T-helper 2 cell treated with Interferon-gamma antibody and Interleukin-4, amounts not matched to agents 5 μg/mL and 100 μg/mL, for 36 hours (primary cell): Measurements from ENCODE around the gene GRIN2D.
"Not testable (repeated sequence)": the region's sequence is repeated elsewhere in the genome, so short reads cannot be mapped to it uniquely, and the experiment has no call there.

Source experiments
- DNase-seq: peaks from one replicate; pipeline ENCODE4 v3.0.0; 2021; ENCODE audit warnings: low spot score
- H3K27ac Mint-ChIP-seq: one replicate; pipeline ENCODE4 v1.8.0; 2021; ENCODE audit warnings: mild to moderate bottlenecking, mixed read lengths
- H3K27me3 Mint-ChIP-seq: one replicate; pipeline ENCODE4 v1.8.0; 2021; ENCODE audit warnings: low read depth, mixed read lengths
- H3K36me3 Mint-ChIP-seq: one replicate; pipeline ENCODE4 v1.8.0; 2021; ENCODE audit warnings: low read depth, mixed read lengths
- H3K4me1 Mint-ChIP-seq: one replicate; pipeline ENCODE4 v1.8.0; 2021; ENCODE audit warnings: low read depth, mixed read lengths
- H3K4me3 Mint-ChIP-seq: one replicate; pipeline ENCODE4 v1.8.0; 2022; ENCODE audit warnings: mild to moderate bottlenecking, moderate library complexity, mixed read lengths
- H3K9me3 Mint-ChIP-seq: one replicate; pipeline ENCODE4 v1.8.0; 2021; ENCODE audit warnings: mixed read lengths

The GRIN2D gene

DNA sequence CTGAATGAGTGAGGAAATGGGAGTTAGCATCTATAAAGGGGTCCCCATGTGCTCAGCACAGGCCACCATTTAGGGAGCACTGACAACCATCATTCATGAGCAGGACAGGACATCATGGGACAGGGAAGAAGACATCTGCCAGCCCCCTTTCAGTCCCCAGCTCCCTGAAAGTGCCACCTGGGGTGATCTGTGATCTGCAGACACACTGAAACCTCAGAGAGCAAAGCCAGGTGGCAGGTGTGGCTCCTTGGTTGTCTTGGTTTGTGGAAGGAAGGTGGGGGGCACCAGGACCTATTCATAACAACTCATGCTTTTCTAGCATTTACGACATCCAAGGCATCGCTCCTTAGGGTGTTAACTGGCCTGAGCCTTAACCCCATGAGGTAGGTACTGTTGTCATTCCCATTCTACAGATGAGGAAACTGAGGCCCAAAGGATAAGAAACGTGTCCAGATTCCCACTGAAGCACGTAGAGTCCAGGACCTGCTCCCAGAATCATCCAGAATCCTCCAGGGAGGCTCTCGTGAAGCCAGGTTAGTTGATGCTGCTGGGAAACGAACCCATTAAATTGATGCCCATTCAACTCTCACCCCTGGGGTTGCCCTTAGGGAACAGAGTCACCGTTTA is 7.9 kb upstream of the GRIN2D start:
- H3K27ac Mint-ChIP-seq, result no peak overlapping the region
- DNase-seq, result no peak
- H3K4me3 Mint-ChIP-seq, result no peak overlapping the region
- peaks cover 6% of the 10 kb centered on the region for H3K4me1 Mint-ChIP-seq
- peaks cover 45% of the 10 kb centered on the region for H3K36me3 Mint-ChIP-seq
- no peaks in the 10 kb centered on the region for H3K9me3 Mint-ChIP-seq
- no peaks in the 10 kb centered on the region for H3K27me3 Mint-ChIP-seq

GRCh38 chr19:48386981-48387380 is 6.5 kb upstream of the GRIN2D start:
- DNase-seq, result no peak
- peaks cover 9% of the 10 kb centered on the region for H3K4me1 Mint-ChIP-seq
- H3K36me3 Mint-ChIP-seq, result peaks cover 41% of the 10 kb centered on the region
- H3K27ac Mint-ChIP-seq, result no peak overlapping the region
- peaks cover 4% of the 10 kb centered on the region for H3K27me3 Mint-ChIP-seq
- H3K9me3 Mint-ChIP-seq, result no peaks in the 10 kb centered on the region
- H3K4me3 Mint-ChIP-seq, result no peak overlapping the region

DNA sequence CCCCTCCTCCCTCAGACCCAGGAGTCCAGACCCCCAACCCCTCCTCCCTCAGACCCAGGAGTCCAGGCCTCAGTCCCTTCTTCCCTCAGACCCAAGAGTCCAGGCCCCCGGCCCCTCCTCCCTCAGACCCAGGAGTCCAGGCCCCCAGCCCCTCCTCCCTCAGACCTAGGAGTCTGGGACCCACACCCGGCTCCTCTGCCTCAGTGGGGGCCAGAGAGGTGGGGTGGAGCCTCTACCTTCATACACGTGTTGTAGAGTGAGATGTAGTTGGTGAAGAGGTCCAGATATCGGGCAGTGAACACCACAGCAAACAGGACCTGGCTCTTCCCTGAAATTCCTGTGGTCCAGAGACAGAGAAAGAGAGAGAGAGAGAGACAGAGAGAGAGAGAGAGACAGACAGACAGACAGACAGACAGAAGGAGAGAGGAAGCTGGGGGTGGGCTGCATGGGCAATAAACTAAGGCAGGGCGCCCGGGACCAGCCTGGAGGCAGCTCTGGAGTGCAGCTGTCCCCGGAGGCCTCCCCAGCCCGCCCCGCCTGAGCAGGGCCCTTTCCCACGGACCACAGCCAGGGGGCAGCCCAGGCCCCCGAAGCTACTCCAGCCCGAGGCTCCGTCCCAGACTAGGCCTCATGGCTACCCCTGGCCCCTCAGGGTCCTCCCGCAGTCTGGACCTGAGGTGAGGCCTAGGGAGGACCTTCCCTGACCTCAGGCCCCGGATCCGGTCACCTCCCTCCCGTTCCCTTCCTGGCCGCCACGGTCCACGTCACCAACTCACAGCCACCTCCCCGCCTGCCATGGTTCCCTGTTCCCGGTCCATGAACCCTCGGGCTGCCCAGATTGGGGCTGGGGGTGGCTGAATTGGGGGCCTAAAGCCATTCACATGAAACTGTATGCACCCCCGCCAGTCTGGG is 3.0 kb upstream of the GRIN2D start:
- peak; percentile 53 for DNase-seq
- peak overlapping the region; percentile 88 for H3K27ac Mint-ChIP-seq
- H3K4me3 Mint-ChIP-seq, result peak overlapping the region; percentile 92
- H3K36me3 Mint-ChIP-seq, result peaks cover 17% of the 10 kb centered on the region
- peaks cover 9% of the 10 kb centered on the region for H3K4me1 Mint-ChIP-seq
- peaks cover 32% of the 10 kb centered on the region for H3K27me3 Mint-ChIP-seq
- H3K9me3 Mint-ChIP-seq, result no peaks in the 10 kb centered on the region

DNA sequence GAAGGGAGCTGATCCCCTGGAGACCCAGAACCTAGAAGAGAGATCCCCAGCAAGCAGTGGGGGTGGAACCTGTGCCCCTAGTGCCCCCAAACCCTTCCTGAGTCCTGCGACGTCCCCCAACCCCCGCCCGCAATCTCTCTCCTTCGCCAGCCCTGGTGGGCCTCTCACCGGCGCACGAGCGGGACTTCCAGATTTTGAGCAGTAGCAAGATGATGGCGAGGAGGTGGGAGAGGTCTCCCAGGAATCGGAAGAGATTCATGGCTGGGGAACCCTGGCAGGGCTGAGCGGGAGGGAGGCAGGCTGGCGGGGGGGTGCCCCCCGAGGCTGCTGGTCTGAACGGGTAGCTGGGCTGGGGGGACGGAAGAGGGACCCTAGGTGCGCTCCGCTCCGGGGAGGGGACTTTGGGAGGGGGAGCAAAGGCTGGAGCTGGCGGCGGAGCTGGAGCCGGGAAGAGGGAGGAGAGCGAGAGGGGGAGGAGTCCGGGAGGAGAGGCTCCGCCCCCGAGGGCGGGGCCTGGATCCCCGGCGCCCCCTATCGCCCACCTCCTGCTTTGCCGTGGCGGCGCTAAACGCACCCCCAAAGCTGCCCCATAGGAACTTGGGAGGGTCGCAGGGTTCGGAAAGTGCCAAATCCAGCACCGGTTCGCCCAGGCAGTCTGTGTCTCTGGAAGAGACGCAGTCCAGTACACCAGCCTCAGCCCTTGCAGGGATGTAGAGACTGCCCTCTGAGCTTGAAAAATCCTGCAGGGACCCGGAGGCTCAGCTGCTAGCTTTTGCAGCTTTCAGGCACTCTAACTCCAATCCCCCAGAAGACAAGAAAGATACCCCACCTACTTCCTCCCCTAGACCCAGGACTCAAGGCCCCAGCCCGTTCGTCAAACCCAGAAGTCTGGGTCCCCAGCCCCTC is 2.1 kb upstream of the GRIN2D start, which contains the start of gene KDELR1:
KDELR1 (minus strand) TSS at position 452 of the 906 bp plus-strand sequence; CDS start at position 259, 193 bp downstream.
- Mint-ChIP-seq H3K4me1 (peaks cover 9% of the 10 kb centered on the region), H3K4me3 (peak within 1 kb of the TSS; percentile 92), H3K36me3 (peaks cover 13% of the 10 kb centered on the region), H3K27ac (peak within 1 kb of the TSS; percentile 88), H3K27me3 (peaks cover 41% of the 10 kb centered on the region), H3K9me3 (no peaks in the 10 kb centered on the region)
- peak; percentile 69 for DNase-seq

- H3K4me1 Mint-ChIP-seq, H3K9me3 Mint-ChIP-seq, H3K27ac Mint-ChIP-seq, DNase-seq: not testable (repeated sequence)
- H3K4me3 Mint-ChIP-seq, result peak overlapping the region; percentile 92
- peaks cover 46% of the 10 kb centered on the region for H3K27me3 Mint-ChIP-seq
- H3K36me3 Mint-ChIP-seq, result peaks cover 12% of the 10 kb centered on the region
These were observed 1.5 kb upstream of the GRIN2D start for GRCh38 chr19:48392006-48392344.

GRCh38 chr19:48392860-48393558 is 459 bp upstream of the GRIN2D start:
- H3K27ac Mint-ChIP-seq, result no peak overlapping the region
- H3K27me3 Mint-ChIP-seq, result peaks cover 56% of the 10 kb centered on the region
- H3K36me3 Mint-ChIP-seq, result peaks cover 7% of the 10 kb centered on the region
- peaks cover 18% of the 10 kb centered on the region for H3K4me1 Mint-ChIP-seq
- no peaks in the 10 kb centered on the region for H3K9me3 Mint-ChIP-seq
- DNase-seq, result no peak
- H3K4me3 Mint-ChIP-seq, result peak overlapping the region; percentile 32

- H3K27ac Mint-ChIP-seq, result no peak overlapping the region
These were observed 1.1 kb downstream of the GRIN2D start for GRCh38 chr19:48394331-48395169.

GRCh38 chr19:48395170-48395455 is 1.6 kb downstream of the GRIN2D start:
- H3K27ac Mint-ChIP-seq, result no peak overlapping the region
- H3K36me3 Mint-ChIP-seq, result no peaks in the 10 kb centered on the region
- H3K27me3 Mint-ChIP-seq, result peaks cover 59% of the 10 kb centered on the region
- no peak overlapping the region for H3K4me3 Mint-ChIP-seq
- no peak for DNase-seq
- H3K4me1 Mint-ChIP-seq, result peaks cover 22% of the 10 kb centered on the region
- H3K9me3 Mint-ChIP-seq, result no peaks in the 10 kb centered on the region

More at GRCh38 chr19:48394331-48395169, 1.1 kb downstream of the GRIN2D start:
- Mint-ChIP-seq H3K4me1 (peaks cover 21% of the 10 kb centered on the region), H3K9me3 (no peaks in the 10 kb centered on the region), H3K27me3 (peaks cover 59% of the 10 kb centered on the region), H3K36me3 (no peaks in the 10 kb centered on the region), H3K4me3 (no peak overlapping the region)
- no peak for DNase-seq

- Mint-ChIP-seq H3K36me3 (no peaks in the 10 kb centered on the region), H3K9me3 (no peaks in the 10 kb centered on the region), H3K4me3 (no peak overlapping the region), H3K4me1 (peaks cover 22% of the 10 kb centered on the region), H3K27ac (no peak overlapping the region), H3K27me3 (peaks cover 59% of the 10 kb centered on the region)
- no peak for DNase-seq
These were observed 2.0 kb downstream of the GRIN2D start for GRCh38 chr19:48395499-48395898.

DNA sequence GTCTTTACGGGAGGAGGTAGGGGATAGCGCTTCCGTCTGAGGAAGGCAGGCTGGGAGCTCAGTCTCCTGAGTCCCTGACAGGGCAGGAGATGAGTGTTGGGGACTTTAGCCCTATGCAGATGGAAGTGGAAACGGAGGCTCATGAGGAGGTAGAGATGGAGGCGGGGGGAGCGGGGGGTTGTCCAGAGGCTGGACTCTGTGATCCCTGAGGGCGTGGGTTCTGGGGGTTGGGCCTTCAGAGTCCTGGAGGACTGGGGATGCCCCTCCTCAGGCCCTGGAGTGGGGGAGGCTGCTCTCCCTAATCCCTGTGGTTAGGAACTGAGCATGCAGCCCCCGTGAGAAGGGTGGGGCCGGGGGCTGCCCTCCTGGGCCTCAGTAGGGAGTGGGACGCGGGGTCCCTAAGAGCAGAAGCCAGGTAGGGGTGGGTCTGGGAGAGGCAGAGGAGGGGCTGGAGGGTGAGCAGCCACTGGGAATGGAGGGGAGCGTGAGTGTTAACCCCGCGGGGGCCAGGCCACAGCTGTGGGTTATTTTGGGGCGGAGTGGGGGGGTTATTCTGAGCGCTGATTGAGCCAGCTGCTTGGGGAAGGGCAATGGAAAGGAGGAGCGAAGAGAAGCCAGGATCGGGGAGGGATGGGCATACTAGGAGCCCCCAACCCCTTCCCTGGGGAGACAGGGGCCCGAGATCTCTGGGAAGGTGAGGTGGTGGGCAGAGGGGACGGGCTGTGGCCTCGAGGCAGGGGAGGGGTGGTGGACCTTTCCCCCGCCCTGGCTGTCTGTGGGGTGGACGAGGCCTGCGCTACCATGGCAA is 2.8 kb downstream of the GRIN2D start:
- Mint-ChIP-seq H3K4me3 (peak overlapping the region; percentile 27), H3K27me3 (peaks cover 59% of the 10 kb centered on the region), H3K9me3 (no peaks in the 10 kb centered on the region), H3K36me3 (no peaks in the 10 kb centered on the region), H3K27ac (no peak overlapping the region), H3K4me1 (peaks cover 22% of the 10 kb centered on the region)
- no peak for DNase-seq

- H3K9me3 Mint-ChIP-seq, result no peaks in the 10 kb centered on the region
- H3K4me1 Mint-ChIP-seq, result peaks cover 19% of the 10 kb centered on the region
- H3K27ac Mint-ChIP-seq, result no peak overlapping the region
- no peak for DNase-seq
- H3K4me3 Mint-ChIP-seq, result no peak overlapping the region
- H3K27me3 Mint-ChIP-seq, result peaks cover 55% of the 10 kb centered on the region
- H3K36me3 Mint-ChIP-seq, result no peaks in the 10 kb centered on the region
These were observed 3.3 kb downstream of the GRIN2D start for GRCh38 chr19:48396824-48397176.
